Measurements from ENCODE around the gene SLIT3. TPM values are rescaled to one million over a fixed set of nuclear protein-coding genes. Genes with fewer than 3 reads are reported as not detected.

The SLIT3 gene
- total RNA-seq, 2 donors from 2014 or later, result 67.1 to 140 TPM

GRCh38 chr5:169273881-169274280 is 27.1 kb downstream of the SLIT3 start:
- intact Hi-C loops (cut with DNase I), result no loop called here
- DNase-seq (ENCODE audit: low spot score), result no peak

- intact Hi-C loops (cut with DNase I), result no loop called here
- DNase-seq (ENCODE audit: low spot score), result no peak
These were observed 27.5 kb downstream of the SLIT3 start for GRCh38 chr5:169273451-169273850.

GRCh38 chr5:169272731-169273427 is 28.1 kb downstream of the SLIT3 start:
- intact Hi-C loops (cut with DNase I), result no loop called here
- no peak for DNase-seq (ENCODE audit: low spot score)

GRCh38 chr5:169272111-169272510 is 28.8 kb downstream of the SLIT3 start:
- no peak for DNase-seq (ENCODE audit: low spot score)
- intact Hi-C loops (cut with DNase I), result no loop called here

- no peak for DNase-seq (ENCODE audit: low spot score)
These were observed 30.1 kb downstream of the SLIT3 start for GRCh38 chr5:169270827-169271226.

GRCh38 chr5:169268019-169268418 is 32.9 kb downstream of the SLIT3 start:
- intact Hi-C loops (cut with DNase I), result no loop called here
- no peak for DNase-seq (ENCODE audit: low spot score)

More at GRCh38 chr5:169270827-169271226, 30.1 kb downstream of the SLIT3 start:
- intact Hi-C loops (cut with DNase I), result no loop called here

GRCh38 chr5:169265888-169266287 is 35.1 kb downstream of the SLIT3 start:
- no peak for DNase-seq (ENCODE audit: low spot score)
- intact Hi-C loops (cut with DNase I), result no loop called here

GRCh38 chr5:169263591-169263990 is 37.3 kb downstream of the SLIT3 start:
- DNase-seq (ENCODE audit: low spot score), result no peak
- intact Hi-C loops (cut with DNase I), result no loop called here

- no peak for DNase-seq (ENCODE audit: low spot score)
- intact Hi-C loops (cut with DNase I), result no loop called here
These were observed 39.9 kb downstream of the SLIT3 start for GRCh38 chr5:169260896-169261569.

- DNase-seq (ENCODE audit: low spot score), result no peak
- intact Hi-C loops (cut with DNase I), result no loop called here
These were observed 42.5 kb downstream of the SLIT3 start for GRCh38 chr5:169258372-169259000.

GRCh38 chr5:169256191-169256590 is 44.7 kb downstream of the SLIT3 start:
- intact Hi-C loops (cut with DNase I), result no loop called here
- no peak for DNase-seq (ENCODE audit: low spot score)

- intact Hi-C loops (cut with DNase I), result no loop called here
- no peak for DNase-seq (ENCODE audit: low spot score)
These were observed 47.9 kb downstream of the SLIT3 start for GRCh38 chr5:169253071-169253470.

GRCh38 chr5:169251333-169252084 is 49.4 kb downstream of the SLIT3 start:
- DNase-seq (ENCODE audit: low spot score), result no peak
- intact Hi-C loops (cut with DNase I), result no loop called here

GRCh38 chr5:169250887-169251286 is 50.1 kb downstream of the SLIT3 start:
- intact Hi-C loops (cut with DNase I), result no loop called here
- DNase-seq (ENCODE audit: low spot score), result no peak

- intact Hi-C loops (cut with DNase I), result no loop called here
- no peak for DNase-seq (ENCODE audit: low spot score)
These were observed 51.9 kb downstream of the SLIT3 start for GRCh38 chr5:169248996-169249395.

GRCh38 chr5:169248550-169248949 is 52.4 kb downstream of the SLIT3 start:
- DNase-seq (ENCODE audit: low spot score), result no peak
- intact Hi-C loops (cut with DNase I), result no loop called here

GRCh38 chr5:169244812-169245211 is 56.1 kb downstream of the SLIT3 start:
- intact Hi-C loops (cut with DNase I), result loop anchor here in 1 of 2 donors (5.0 kb wide), 1 partner anchor 762 kb away; no protein-coding TSS in a partner anchor
- DNase-seq (ENCODE audit: low spot score), result no peak

GRCh38 chr5:169243651-169244422 is 57.1 kb downstream of the SLIT3 start:
- intact Hi-C loops (cut with DNase I), result loop anchor here in 1 of 2 donors (5.0 kb wide), 1 partner anchor 763 kb away; no protein-coding TSS in a partner anchor
- no peak for DNase-seq (ENCODE audit: low spot score)

GRCh38 chr5:169242849-169243186 is 58.1 kb downstream of the SLIT3 start:
- no peak for DNase-seq (ENCODE audit: low spot score)
- intact Hi-C loops (cut with DNase I), result loop anchor here in 1 of 2 donors (5.0 kb wide), 1 partner anchor 764 kb away; no protein-coding TSS in a partner anchor
